Left cardiac atrium (tissue), 4 donors: Measurements from ENCODE around the gene RPL15. TPM values are rescaled to one million over a fixed set of nuclear protein-coding genes. Genes with fewer than 3 reads are reported as not detected.

Experiments
- ATAC-seq, 2 donors: fragments of 200-7000 bp; cut with Tn5 transposase; one replicate each; pipeline ENCODE4 v1.9.1; 2020; ENCODE audit warnings: mild to moderate bottlenecking in 2 of 2, moderate library complexity in 2 of 2
- DNase-seq: peaks from one replicate; pipeline ENCODE4 v3.0.0-alpha.2; 2020
- intact Hi-C, 2 donors: fragments of 100-400 bp; cut with DNase I; formaldehyde crosslinking; loops; one replicate each; pipeline versions ENCODE4 v1.14.1 to v1.15.1; 2022 to 2023
- total RNA-seq, 2 donors: library from RNA; stranded (reverse); fragmentation: NEBNext Ultra II Directional; extraction: Animal tissue kit (Norgen Biotek cat#: 25700); gene quantifications; one replicate each; pipeline ENCODE4 v1.2.1, GENCODE V29; 2021
- donor health status: DM: no; HTN: yes; CAD: no.
- donor health status: DM: no; HTN: yes; CAD: no; lungs with severe emphysema.
- donor health status: DM: yes; HTN: yes; CAD: no.
- donor health status: Dilated cardiomyopathy.

The RPL15 gene
- total RNA-seq, 2 donors from 2014 or later, result 1,012 to 1,091 TPM

- DNase-seq (no peak), ATAC-seq (no peak)
These were observed 31.8 kb downstream of the RPL15 start for GRCh38 chr3:23948761-23949160.

GRCh38 chr3:23949784-23950183 lies 32.9 kb downstream of the RPL15 start:
- DNase-seq, result peak; percentile 63
- intact Hi-C loops, result no loop called here

More at GRCh38 chr3:23948761-23949160, 31.8 kb downstream of the RPL15 start:
- intact Hi-C loops, result no loop called here

GRCh38 chr3:23950293-23950692 lies 33.4 kb downstream of the RPL15 start:
- intact Hi-C loops, result no loop called here
- ATAC-seq (no peak), DNase-seq (no peak)

More at GRCh38 chr3:23949784-23950183, 32.9 kb downstream of the RPL15 start:
- no peak for ATAC-seq

- ATAC-seq (no peak), DNase-seq (no peak)
- intact Hi-C loops, result no loop called here
These were observed 35.7 kb downstream of the RPL15 start for GRCh38 chr3:23952646-23953045.

GRCh38 chr3:23953523-23953922 lies 36.6 kb downstream of the RPL15 start:
- intact Hi-C loops, result no loop called here
- no peak for DNase-seq
- ATAC-seq, result no peak

GRCh38 chr3:23954144-23954543 lies 37.2 kb downstream of the RPL15 start:
- intact Hi-C loops, result no loop called here
- DNase-seq, result no peak
- ATAC-seq, result no peak

GRCh38 chr3:23956701-23957100 lies 39.8 kb downstream of the RPL15 start:
- no peak for ATAC-seq

GRCh38 chr3:23959135-23959900 lies 42.4 kb downstream of the RPL15 start:
- peak in 1 of 2 donors; percentile 39 for ATAC-seq
- intact Hi-C loops, result no loop called here
- DNase-seq, result no peak

More at GRCh38 chr3:23956701-23957100, 39.8 kb downstream of the RPL15 start:
- intact Hi-C loops, result no loop called here
- no peak for DNase-seq

DNA sequence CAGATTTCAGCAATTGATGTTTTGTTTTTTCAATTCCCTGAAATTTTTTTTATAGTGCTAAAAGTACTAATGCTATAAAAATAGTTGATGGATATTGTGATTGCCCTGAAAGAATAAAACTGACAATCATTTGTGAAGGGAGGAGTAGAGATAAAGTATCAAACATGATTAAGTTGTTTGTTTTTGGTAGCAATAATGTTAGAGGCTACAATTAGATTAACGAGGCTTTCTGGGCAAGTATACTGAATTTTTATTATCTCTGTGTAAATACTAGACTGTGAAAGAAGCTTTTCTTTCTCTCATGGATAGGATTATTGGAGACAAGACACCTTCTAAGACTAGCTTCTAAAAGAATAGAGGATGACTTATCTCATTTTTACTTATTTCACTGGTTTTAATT lies 43.7 kb downstream of the RPL15 start:
- no peak for DNase-seq
- ATAC-seq, result no peak
- intact Hi-C loops, result no loop called here

- ATAC-seq (no peak), DNase-seq (no peak)
- intact Hi-C loops, result no loop called here
These were observed 44.1 kb downstream of the RPL15 start for GRCh38 chr3:23961066-23961465.

GRCh38 chr3:23961913-23962312 lies 45.0 kb downstream of the RPL15 start:
- no peak for DNase-seq
- no peak for ATAC-seq
- intact Hi-C loops, result no loop called here

GRCh38 chr3:23964537-23965235 lies 47.8 kb downstream of the RPL15 start:
- intact Hi-C loops, result no loop called here
- no peak for DNase-seq
- ATAC-seq, result no peak

GRCh38 chr3:23966328-23966727 lies 49.4 kb downstream of the RPL15 start:
- ATAC-seq, result no peak
- DNase-seq, result no peak
- intact Hi-C loops, result no loop called here

- ATAC-seq, result peak in 1 of 2 donors; percentile 61
- intact Hi-C loops, result no loop called here
- no peak for DNase-seq
These were observed 51.7 kb downstream of the RPL15 start for GRCh38 chr3:23968463-23969184.

DNA sequence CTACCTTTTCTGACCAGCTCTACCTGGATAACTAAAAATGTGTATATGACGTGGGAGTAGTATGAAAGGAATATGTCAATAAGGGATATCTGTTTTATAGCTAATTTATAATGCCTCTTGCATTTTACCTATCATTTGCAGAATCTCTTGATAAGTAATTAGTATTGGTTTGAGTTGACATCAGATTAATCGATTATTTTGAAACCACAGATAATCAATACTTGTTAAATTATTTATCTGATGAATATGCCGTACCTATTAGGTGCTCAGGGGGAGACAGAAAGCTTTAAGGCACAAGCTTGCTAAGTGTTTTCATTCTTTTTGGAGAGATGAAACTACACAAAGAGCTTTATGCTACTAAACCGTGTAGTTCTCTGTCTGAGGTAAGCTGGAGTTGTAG lies 52.5 kb downstream of the RPL15 start:
- DNase-seq, result no peak
- no peak for ATAC-seq
- intact Hi-C loops, result no loop called here

Other genes starting within 250 kb of the RPL15 start
- 10 to 100 TPM; 51.8 to 54.7 TPM for gene UBE2E1, start 111.2 kb upstream of the RPL15 start, total RNA-seq
- gene NKIRAS1, start 142 bp upstream of the RPL15 start, total RNA-seq, result 10 to 100 TPM; 12.9 to 15.4 TPM
- 10 to 100 TPM; 23.8 to 46.8 TPM for gene NR1D2, start 28.2 kb downstream of the RPL15 start, total RNA-seq